ENCODE data around the gene ROBO3.

DNA sequence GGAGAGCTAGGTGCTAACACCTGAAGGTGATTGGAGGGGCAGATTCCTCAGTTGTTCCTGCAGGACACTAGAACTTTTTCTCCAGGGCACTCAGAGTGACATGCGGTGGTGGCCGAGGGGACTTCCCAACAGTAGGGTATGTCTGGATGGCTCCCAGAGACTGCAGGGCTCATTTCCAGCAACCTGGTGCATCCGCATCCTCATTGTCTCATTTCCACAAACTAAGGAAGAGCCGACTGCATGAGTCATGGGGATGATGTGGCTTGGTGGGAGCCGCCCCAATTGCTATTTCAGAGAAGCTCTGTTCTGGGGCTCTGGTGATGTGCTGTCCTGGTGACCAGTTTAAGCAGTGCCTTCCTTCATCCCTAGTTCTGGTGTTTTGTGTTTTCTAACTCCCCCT, 35.2 kb downstream of the ROBO3 start:
- TF ChIP-seq, protein P1, sequence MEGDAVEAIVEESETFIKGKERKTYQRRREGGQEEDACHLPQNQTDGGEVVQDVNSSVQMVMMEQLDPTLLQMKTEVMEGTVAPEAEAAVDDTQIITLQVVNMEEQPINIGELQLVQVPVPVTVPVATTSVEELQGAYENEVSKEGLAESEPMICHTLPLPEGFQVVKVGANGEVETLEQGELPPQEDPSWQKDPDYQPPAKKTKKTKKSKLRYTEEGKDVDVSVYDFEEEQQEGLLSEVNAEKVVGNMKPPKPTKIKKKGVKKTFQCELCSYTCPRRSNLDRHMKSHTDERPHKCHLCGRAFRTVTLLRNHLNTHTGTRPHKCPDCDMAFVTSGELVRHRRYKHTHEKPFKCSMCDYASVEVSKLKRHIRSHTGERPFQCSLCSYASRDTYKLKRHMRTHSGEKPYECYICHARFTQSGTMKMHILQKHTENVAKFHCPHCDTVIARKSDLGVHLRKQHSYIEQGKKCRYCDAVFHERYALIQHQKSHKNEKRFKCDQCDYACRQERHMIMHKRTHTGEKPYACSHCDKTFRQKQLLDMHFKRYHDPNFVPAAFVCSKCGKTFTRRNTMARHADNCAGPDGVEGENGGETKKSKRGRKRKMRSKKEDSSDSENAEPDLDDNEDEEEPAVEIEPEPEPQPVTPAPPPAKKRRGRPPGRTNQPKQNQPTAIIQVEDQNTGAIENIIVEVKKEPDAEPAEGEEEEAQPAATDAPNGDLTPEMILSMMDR (IDR thresholded peaks at IDR 0.05) = no peak
- TF ChIP-seq POLR2A (IDR thresholded peaks at IDR 0.05) = no peak

Data from thyroid gland (tissue), 4 donors.